ENCODE measurements around the gene ZNF532. TPM values are rescaled to one million over a fixed set of nuclear protein-coding genes. Genes with fewer than 3 reads are reported as not detected.
"Not testable (repeated sequence)": the region's sequence is repeated elsewhere in the genome, so short reads cannot be mapped to it uniquely, and the experiment has no call there.

ZNF532 gene
- polyA plus RNA-seq, 10 donors: 55.5 to 79.3 (median 68.5) TPM

DNA sequence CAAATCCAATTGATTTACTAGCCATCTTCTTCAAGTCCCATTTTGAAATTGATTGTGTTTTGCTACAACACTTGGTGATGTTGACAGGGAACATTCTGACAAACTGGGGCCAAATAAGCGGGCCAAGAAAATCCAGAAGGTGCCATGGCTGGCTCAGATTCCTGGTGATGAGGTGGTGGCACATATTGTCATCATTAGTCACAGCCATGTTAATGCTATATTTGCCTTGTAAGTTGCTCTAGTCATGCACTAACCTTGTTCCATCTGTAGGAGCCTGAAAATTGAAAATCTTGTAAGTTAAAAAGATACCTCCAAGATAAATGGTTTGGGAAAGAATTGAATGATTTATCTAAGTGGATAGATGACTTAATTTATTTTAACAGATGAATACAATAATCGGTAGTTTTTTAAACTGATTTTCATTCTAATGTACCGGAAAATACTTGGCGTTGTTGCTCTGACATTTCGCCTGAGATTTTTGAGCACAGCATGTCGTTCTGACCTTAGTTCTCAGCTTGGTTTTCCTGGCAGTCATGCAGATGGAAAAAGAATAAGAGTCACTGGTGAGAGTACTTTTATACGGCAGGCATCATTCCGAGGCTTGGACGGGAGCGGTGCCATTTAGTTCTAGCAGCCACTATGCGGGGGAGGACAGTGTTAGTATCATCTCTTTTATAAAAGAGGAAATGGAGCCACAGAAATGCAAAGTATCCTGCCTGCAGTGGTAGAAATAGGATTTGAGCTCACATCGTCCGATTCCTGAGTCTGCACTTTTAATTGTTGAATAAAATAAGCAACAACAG is 133.9 kb downstream of the ZNF532 start:
- peak; percentile 56 to 87 (median 74) for DNase-seq

DNA sequence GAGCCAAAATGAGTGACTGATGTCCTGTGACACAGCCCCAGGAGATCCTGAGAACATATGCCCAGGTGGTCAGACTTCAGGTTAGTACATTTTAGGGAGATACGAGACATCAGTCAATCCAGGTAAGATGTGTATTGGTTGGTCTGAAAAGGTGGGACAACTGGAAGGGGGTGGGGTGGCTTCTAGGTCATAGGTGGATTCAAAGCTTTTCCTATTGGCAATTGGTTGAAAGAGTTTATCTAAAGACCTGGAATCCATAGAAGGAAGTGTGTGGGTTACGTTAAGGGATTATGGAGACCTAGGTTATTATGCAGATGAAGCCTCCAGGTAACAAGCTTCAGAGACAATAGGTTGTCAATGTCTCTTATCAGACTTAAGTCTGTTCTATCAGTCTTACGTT is 136.5 kb downstream of the ZNF532 start:
- no peak for DNase-seq

GRCh38 chr18:59001721-59002120 is 137.0 kb downstream of the ZNF532 start:
- DNase-seq: no peak

DNA sequence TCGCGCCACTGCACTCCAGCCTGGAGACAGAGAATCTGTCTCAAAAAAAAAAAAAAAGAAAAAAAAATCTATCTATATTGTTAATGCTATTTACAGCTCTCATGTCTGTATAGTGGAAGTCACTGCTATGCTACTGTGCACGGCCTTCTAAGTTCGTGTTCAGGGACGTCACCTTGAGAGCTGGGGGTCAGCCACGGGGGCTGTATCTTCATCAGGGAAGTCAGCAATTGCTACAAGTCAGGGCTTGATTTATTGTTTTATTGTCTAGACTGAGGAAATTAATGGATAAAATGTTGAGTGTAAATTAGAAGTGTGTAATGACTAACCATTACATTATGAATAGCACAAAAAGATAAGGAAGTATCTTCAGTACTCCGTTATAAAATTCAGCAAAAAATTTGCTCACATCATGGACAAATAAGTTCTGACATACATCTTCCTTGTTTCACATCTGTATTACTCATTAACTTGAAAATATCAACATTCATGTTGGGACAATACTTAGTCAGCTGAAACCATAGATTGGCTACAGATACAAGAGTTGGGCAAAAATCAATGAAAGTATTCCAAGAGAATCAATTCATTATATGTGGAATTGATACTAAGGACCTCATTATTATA is 138.4 kb downstream of the ZNF532 start:
- DNase-seq: peak in 1 of 3 donors; percentile 19

DNA sequence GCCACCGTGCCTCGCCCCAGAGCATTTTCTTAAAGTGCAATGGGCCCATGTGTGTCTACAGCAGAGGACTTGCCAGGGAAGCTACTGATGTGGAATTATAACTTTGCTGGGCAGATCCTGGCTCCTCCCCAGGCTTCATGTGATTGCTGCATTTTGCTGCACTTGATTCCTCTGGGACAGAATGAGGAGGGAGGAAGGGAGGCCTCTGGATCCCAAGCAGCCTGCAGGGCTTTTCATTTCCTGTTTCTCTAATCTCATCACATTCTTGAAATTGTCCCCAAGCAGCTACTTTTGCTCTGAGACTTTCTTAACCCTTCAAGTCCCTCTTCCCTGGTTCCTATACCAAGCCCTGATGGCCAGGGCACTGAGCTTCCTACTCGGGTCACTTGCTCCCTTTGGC is 140.6 kb downstream of the ZNF532 start:
- peak in 2 of 3 donors; percentile 61 to 63 for DNase-seq

DNA sequence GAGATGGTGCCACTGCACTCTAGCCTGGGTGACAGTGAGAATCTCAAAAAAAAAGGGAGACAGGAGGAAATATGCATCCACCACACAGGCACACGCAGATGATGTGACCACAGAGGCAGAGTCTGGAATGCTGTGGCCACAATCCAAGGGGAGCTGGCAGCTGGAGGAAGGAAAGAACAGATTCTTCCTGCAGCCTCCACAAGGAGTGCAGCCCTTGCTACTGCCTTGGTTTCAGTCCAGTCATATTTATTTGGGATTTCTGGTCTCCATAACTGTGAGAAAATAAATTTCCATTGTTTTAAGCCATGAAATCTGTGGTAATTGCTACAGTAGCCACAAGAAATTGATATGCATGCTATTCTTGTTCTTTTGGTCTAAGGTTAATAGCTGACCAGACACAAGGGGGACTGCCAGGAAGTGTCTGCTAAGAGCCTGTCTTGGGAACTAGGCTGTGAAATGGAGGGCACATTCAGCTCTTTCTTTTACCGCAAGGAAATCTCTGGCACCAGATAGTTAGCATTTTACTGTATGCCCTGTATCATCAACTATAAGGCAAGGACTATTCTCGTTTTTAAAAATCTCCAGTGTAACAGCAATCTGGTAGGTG is 141.9 kb downstream of the ZNF532 start:
- no peak for DNase-seq

DNA sequence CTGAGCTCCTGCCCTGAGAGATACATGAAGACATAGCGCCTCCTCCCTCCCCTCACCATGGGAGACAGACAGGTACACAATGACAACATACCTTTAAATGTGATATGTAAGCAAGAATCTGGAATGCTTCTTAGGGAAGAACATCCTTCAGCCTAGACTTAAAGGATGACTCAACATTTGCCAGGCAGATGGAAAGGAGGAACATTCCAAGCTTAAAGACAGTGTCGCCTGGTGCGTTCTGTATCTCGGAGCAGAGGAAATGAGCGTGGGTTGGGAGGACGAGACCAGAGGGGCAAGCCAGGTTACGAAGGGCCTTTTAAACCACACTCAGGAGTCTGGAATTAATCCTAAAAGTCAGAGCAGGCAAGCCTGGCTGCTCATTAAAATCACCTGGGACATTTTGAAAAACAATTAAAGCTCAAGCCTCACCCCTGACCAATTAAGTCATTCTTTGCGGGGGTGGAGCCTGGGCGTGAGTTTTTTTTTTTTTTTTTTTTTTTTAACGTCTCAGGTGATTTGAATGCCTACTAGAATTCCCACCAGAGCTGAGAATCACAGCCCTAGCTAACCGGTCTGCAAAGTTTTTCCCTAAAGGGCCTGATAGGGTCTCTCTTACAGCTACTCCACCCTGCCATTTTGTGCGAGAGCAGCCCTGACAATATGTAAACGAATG is 143.8 kb downstream of the ZNF532 start:
- peak in 1 of 3 donors; percentile 26 for DNase-seq

DNA sequence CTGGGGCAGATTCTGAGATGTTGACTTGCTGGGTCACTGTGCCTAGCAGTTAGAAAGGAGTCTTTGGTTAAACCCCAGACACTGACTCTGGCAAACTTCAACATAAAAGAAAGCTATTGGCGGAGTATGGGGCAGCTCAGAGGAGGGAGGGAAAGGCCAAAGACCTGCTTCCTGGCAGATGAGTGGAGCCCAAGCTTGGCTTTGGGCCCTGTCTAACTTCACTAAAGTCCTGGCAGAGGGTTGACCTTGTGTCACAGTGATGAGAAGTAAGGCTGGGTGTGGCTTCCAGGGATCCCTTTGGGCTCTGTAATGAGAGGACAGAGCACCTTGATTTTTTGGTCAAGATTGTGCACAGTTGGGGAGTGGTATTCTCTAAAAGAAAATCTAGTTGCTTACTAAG is 145.2 kb downstream of the ZNF532 start:
- no peak for DNase-seq

DNA sequence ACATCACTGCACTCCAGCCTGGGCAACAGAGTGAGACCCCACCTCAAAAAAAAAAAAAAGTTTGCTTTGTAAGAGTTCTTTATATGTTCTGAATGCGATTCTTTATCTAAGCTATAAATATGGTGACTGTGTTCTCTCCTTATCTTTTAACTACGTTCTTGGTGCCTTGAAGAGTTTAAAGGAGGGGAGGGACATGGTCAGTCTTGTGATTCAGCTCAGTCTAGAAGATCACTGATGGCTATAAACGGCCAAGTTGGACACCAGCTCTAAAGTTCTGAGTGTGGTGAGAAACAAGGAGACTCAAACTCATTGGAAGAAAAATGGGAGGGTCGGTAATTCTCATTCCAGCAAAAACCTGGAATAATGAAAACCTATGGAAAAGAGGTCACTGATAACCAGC is 146.6 kb downstream of the ZNF532 start:
- no peak for DNase-seq

DNA sequence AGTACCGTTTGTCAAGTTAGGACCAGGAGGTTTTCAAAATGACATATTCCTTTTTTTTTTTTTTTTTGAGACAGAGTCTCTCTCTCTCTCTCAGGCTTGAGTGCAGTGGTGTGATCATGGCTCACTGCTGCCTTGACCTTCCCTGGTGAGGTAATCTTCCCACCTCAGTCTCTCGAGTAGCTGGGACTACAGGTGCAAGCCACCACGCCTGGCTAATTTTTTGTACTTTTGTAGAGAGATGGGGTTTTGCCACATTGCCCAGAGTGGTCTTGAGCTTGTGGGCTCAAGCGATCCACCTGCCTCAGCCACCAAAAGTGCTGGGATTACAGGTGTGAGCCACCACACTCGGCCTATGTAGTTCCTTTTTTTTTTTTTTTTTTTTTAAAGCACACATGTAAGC is 147.1 kb downstream of the ZNF532 start:
- no peak for DNase-seq

DNA sequence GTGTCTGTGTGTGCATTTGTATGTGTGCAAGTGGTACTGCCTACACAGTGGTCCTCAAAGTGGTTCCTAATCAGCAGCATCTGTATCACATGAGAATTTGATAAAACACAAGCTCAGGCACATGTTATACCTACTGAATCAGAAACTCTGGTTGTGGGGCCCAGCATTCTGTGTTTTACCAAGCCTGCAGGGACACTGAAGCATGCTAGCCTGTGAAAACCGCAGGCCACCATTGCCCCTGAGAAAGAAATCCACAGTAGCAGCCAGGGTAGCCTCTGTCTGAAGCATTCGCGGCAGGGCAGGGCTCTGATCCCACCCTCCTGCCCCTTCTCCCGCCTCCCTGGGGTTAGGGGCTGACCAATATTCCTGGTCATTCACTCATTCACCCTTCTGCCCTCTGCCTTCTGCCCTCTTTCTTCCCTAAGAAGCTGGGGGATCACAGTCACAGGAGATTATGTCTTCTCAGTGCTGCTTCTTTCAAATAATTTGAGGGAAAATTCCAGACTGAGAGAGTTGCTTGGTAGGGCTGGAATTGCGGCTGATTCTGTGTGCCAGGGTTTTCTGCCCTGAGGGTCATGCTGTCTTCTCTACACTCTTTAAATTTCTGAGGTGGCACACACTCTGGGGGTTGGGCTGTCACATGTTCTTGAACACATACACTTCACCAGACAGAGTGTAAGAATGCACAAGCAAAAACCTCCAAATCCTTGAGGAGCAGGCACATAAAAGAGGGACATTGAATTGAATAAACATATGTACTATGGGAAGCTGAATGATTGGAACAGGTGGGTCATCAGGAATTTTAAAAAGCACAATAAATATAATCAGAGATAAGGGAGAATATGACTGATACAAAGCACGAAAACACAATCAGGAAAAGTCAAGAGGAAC is 148.4 kb downstream of the ZNF532 start:
- DNase-seq: no peak

- DNase-seq: no peak
Observed at GRCh38 chr18:59013744-59014143, 149.1 kb downstream of the ZNF532 start.

DNA sequence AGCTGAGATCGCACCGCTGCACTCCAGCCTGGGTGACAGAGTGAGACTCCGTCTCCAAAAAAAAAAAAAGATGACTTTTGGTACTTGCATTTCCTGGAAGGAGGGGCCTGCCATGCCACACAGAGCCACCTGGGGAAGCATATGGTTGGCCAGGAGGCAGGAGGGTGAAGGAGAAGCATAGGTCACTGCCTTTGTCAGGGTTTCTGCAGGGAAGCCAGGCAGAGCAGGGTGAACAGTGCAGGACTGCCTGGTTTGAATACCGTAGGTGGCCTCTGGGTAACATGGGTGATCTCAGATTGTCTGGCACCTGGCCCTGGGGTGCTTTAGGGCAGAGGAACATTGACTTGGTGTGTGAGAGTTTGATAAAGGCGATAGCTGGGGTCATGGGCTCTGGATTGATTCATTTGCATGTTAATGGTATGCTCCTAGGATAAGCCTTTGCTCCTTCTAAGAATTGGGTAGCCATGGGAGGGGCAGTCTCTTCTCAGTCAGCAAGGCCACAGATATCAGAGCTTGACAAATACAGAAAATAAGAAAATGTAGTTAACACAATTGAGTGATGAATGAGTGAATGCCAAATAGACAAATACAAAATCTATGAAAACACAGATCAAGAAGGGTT is 151.0 kb downstream of the ZNF532 start:
- DNase-seq: no peak

GRCh38 chr18:59021500-59021899 is 156.8 kb downstream of the ZNF532 start:
- no peak for DNase-seq

GRCh38 chr18:59022167-59022945 is 157.7 kb downstream of the ZNF532 start:
- peak in 2 of 3 donors; percentile 62 to 75 for DNase-seq

- no peak for DNase-seq
Observed at GRCh38 chr18:59024829-59025228, 160.2 kb downstream of the ZNF532 start.

GRCh38 chr18:59025532-59025931 is 160.9 kb downstream of the ZNF532 start:
- not testable (repeated sequence) for DNase-seq

DNA sequence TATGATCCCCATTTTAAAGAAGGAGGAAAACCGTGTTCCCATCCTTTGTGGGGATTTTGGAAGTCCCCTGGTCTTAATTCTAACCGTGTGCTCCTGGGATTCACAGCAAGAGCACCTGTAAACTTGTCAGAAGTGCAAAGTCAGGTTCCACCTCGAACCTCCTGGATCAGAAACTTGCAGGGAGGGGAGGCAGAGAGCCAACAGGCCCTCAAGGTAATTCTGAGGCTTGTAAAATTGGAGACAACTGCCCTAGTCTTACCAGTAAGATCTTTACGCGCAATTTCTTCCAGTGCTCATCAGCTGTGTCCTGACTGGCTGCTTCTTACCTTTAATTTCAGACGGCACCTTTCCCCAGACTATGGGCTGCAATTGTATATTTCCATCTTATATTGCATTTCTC is 161.7 kb downstream of the ZNF532 start:
- no peak for DNase-seq

- no peak for DNase-seq
Observed at GRCh38 chr18:59026831-59027410, 162.2 kb downstream of the ZNF532 start.

All from muscle of back (tissue), 11 donors.